Measurements from ENCODE around the gene KRTAP10-9. TPM values are rescaled to one million over a fixed set of nuclear protein-coding genes. Genes with fewer than 3 reads are reported as not detected.
"Not testable (repeated sequence)": the region's sequence is repeated elsewhere in the genome, so short reads cannot be mapped to it uniquely, and the experiment has no call there.

Gene KRTAP10-9
- total RNA-seq, 2 experiments from 2014 or later: not detected

DNA sequence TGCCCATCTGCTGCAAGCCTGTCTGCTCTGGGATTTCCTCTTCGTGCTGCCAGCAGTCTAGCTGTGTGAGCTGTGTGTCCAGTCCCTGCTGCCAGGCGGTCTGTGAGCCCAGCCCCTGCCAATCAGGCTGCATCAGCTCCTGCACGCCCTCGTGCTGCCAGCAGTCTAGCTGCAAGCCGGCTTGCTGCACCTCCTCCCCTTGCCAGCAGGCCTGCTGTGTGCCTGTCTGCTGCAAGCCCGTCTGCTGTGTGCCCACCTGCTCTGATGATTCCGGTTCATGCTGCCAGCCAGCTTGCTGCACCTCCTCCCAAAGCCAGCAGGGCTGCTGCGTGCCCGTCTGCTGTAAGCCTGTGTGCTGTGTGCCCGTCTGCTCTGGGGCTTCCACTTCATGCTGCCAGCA lies 25.8 kb upstream of the KRTAP10-9 start:
- H3K36me3 Mint-ChIP-seq (ENCODE audit: low read depth); DNase-seq; POLR2A ChIA-PET; H3K4me1 Mint-ChIP-seq; H3K27ac Mint-ChIP-seq; H3K4me3 Mint-ChIP-seq: not testable (repeated sequence)
- Mint-ChIP-seq H3K9me3 (peaks cover 11% of the 10 kb centered on the region), H3K27me3 (peaks cover 16% of the 10 kb centered on the region)
- CTCF ChIA-PET: interaction anchor here (0.5 to 0.6 kb wide), 2 partner anchors 14 to 57 kb away, joined by 3 to 5 read pairs; no protein-coding TSS in a partner anchor

DNA sequence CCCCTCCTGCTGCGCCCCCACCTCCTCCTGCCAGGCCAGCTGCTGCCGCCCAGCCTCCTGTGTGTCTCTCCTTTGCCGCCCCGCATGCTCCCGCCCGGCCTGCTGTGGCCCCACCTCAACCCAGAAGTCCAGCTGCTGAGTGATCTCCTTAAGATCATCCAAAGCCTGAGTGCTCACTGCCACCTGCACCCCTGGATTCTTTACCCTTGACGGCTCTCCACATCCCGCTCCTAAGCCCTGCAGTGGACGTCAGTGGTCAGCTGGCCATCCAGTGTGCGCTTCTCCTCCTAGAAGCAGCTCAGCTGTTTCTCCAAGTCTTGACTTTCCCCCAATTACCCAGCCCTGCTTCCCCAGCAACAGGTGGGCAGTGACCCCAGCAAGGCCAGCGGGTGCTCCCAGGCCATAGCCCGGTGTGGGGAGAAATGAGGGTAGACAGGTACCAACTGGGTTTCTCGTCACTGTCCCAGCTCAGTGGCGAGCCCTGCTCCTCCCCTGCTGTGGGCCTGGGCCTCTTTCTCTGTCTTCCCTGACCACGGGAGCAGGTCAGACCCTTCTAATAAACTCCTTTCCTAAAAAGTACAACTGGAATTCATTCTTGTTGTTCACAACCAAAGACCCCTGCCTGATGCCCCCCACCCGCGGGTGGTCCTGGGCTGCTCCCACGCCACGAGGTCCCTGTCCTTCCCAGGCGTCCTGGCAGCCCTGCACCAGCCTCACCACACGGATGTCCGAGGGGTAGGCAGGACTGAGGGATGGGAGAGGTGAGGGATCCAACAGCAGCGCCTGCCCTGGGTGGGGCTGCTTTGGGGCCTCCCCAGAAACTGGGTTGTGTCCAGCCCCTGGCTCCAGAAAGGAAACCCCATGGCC lies 25.1 kb upstream of the KRTAP10-9 start:
- no peak for DNase-seq
- CTCF ChIA-PET: interaction anchor here (0.5 to 0.6 kb wide), 2 partner anchors 13 to 57 kb away, joined by 3 to 5 read pairs; no protein-coding TSS in a partner anchor
- Mint-ChIP-seq H3K9me3 (peaks cover 11% of the 10 kb centered on the region), H3K36me3 (ENCODE audit: low read depth) (no peaks in the 10 kb centered on the region), H3K4me3 (no peak overlapping the region), H3K4me1 (no peaks in the 10 kb centered on the region), H3K27me3 (peaks cover 17% of the 10 kb centered on the region), H3K27ac (no peak overlapping the region)
- POLR2A ChIA-PET: no interaction called here

DNA sequence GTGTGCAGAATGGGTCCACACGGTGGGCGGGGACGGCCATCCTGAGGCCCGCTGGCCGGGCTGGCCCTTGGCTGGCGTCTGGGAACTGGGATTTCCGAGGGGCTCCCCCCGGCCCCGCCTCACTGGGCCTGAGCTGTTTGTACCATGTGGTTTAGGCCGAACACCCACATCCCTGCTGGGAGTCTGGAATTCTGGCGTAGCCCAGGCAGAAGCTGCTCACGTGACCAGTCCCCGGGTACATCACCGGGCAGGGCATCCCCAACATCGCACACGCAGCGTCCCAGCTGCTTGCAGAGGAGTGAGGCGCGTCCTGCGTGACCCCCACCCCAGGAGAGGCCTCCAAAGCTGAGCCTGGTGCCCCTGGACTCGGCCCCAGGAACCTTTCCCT lies 24.4 kb upstream of the KRTAP10-9 start:
- H3K4me3 Mint-ChIP-seq: no peak overlapping the region

DNA sequence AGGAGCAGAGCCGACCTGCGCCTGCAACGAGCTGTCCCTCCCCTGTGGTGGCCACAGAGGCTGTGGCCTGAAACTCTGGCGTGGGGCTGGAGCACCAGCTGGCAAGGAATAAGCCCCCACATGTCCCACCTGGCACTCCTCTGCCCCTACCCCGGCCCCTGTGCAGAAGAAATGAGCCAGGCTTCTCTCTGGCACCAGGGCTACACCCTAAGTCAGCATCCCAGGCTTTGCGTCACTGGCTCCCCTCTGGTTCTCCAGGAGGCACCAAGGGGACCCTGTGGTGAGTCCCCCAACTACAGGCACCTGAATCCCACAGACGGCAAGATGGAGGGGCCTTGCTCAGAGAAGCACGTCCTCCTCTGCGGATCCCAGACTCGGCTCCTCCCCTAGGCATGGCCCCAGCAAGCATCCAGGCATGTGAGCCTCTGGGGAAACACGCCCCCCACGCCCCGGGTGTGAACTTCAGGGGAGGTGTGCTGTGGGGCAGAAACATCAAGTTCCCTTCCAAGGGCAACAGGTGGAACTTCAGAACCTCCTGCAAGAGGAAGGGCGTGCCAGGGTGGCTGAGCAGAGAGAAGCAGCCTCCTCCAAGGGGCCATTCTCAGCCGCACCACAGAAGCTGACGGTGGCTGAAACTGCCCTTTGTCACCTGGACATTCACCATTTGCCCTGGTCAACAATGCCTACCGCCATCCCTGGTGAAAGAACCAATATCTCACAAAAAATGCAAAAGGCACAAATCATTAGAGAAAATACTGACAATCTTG lies 23.6 kb upstream of the KRTAP10-9 start:
- peaks cover 11% of the 10 kb centered on the region for H3K9me3 Mint-ChIP-seq
- no peaks in the 10 kb centered on the region for H3K4me1 Mint-ChIP-seq
- H3K27ac Mint-ChIP-seq: no peak overlapping the region
- no peak for DNase-seq
- POLR2A ChIA-PET: no interaction called here
- H3K4me3 Mint-ChIP-seq: no peak overlapping the region
- H3K36me3 Mint-ChIP-seq (ENCODE audit: low read depth): no peaks in the 10 kb centered on the region
- H3K27me3 Mint-ChIP-seq: peaks cover 19% of the 10 kb centered on the region
- CTCF ChIA-PET: no interaction called here

More for the DNA sequence above, 24.4 kb upstream of the KRTAP10-9 start:
- Mint-ChIP-seq H3K9me3 (peaks cover 11% of the 10 kb centered on the region), H3K27ac (no peak overlapping the region), H3K4me1 (no peaks in the 10 kb centered on the region), H3K27me3 (peaks cover 17% of the 10 kb centered on the region), H3K36me3 (ENCODE audit: low read depth) (no peaks in the 10 kb centered on the region)
- DNase-seq: no peak
- POLR2A ChIA-PET: no interaction called here
- CTCF ChIA-PET: no interaction called here

DNA sequence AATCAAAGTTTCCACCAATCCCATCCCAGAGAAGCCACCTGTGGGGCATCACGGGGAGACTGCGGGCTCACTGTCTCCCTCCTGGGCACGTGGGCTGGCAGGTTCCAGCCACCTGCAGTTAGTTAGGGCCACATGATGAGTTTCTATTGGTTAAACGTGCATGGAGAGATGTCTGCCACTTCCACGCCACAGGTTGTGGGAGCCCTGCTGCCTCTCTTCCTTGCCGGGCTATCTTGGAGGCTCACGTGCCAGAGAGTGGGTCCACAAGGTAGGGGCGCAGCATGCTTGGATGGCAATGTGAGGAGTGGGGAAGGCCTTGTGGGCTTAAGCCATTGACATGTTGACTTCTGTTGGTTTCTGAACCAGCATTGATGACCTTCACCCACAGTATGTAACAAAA lies 23.0 kb upstream of the KRTAP10-9 start:
- H3K27me3 Mint-ChIP-seq: peaks cover 16% of the 10 kb centered on the region
- no peak overlapping the region for H3K27ac Mint-ChIP-seq
- no peaks in the 10 kb centered on the region for H3K36me3 Mint-ChIP-seq (ENCODE audit: low read depth)
- H3K4me3 Mint-ChIP-seq: no peak overlapping the region
- H3K4me1 Mint-ChIP-seq: no peaks in the 10 kb centered on the region
- no peak for DNase-seq
- ChIA-PET CTCF (no interaction called here), POLR2A (no interaction called here)
- H3K9me3 Mint-ChIP-seq: peaks cover 8% of the 10 kb centered on the region

DNA sequence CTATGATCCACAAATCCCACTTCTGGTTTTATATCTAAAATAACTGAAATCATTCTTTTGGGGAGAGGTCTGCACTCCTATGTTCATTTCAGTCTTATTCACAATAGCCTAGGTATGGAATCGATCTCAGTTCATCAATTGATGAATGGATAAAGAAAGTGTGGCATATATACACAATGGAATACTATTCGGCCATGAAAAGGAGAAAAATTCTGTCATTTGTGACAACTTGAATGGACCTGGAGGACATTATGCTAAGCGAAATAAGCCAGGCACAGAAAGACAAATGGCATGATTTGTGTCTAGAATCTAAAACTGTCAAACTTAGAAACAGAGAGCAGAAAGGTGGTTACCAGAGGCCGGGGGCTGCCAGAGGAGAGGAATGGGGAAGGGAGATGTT lies 20.4 kb upstream of the KRTAP10-9 start:
- peaks cover 17% of the 10 kb centered on the region for H3K27me3 Mint-ChIP-seq
- no peak overlapping the region for H3K27ac Mint-ChIP-seq
- no peak overlapping the region for H3K4me3 Mint-ChIP-seq
- no peaks in the 10 kb centered on the region for H3K4me1 Mint-ChIP-seq
- peaks cover 30% of the 10 kb centered on the region for H3K9me3 Mint-ChIP-seq
- DNase-seq: no peak
- H3K36me3 Mint-ChIP-seq (ENCODE audit: low read depth): peaks cover 3% of the 10 kb centered on the region
- POLR2A ChIA-PET: no interaction called here
- CTCF ChIA-PET: no interaction called here

DNA sequence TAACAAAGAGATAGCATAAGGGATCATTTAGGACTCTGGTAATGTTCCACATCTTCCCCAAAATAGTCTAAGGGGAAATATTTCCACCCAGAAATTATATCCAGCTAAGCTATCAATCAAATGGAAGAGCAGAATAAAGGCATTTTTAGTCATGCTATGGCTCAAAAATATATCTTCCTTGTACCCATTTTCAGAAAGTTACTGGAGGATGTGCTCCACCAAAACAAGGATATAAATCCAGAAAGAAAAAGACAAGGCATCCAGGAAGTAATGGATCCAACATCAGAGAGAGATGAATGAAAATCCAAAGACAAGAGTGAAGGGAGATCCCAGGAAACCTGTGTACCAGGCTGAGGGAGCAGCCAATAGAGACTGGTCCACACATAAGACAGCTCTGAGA lies 17.7 kb upstream of the KRTAP10-9 start:
- H3K9me3 Mint-ChIP-seq: peaks cover 30% of the 10 kb centered on the region
- ChIA-PET POLR2A (no interaction called here), CTCF (interaction anchor here (1.0 kb wide), 1 partner anchor 18 kb away, joined by 3 read pairs; the partner anchor contains the start of gene KRTAP10-9)
- H3K4me3 Mint-ChIP-seq: no peak overlapping the region
- no peak for DNase-seq
- peaks cover 17% of the 10 kb centered on the region for H3K27me3 Mint-ChIP-seq
- no peaks in the 10 kb centered on the region for H3K4me1 Mint-ChIP-seq
- no peak overlapping the region for H3K27ac Mint-ChIP-seq
- H3K36me3 Mint-ChIP-seq (ENCODE audit: low read depth): peaks cover 4% of the 10 kb centered on the region

DNA sequence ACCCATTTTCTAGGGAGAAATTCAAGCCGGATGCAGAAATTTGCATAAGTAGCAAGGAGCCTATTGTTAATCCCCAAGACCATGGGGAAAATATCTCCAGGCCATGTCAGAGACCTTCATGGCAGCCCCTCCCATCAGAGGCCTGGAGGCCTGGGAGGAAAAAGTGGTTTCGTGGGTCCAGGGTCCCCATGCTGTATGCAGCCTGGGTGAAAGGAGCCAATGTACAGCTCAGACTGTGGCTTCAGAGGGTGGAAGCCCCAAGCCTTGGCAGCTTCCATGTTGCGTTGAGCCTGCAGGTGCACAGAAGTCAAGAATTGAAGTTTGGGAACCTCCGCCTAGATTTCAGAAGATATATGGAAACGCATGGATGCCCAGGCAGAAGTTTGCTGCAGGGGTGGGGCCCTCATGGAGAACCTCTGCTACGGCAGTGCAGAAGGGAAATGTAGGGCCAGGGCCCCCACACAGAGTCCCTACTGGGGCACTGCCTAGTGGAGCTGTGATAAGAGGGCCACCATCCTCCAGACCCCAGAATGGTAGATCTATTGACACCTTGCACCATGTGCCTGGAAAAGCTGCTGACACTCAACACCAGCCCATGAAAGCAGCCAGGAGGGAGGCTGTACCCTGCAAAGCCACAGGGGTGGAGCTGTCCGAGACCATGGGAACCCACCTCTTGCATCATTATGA lies 16.6 kb upstream of the KRTAP10-9 start:
- H3K36me3 Mint-ChIP-seq (ENCODE audit: low read depth); DNase-seq; CTCF ChIA-PET; POLR2A ChIA-PET; H3K4me1 Mint-ChIP-seq; H3K4me3 Mint-ChIP-seq; H3K27ac Mint-ChIP-seq: not testable (repeated sequence)
- peaks cover 11% of the 10 kb centered on the region for H3K27me3 Mint-ChIP-seq
- peaks cover 23% of the 10 kb centered on the region for H3K9me3 Mint-ChIP-seq

DNA sequence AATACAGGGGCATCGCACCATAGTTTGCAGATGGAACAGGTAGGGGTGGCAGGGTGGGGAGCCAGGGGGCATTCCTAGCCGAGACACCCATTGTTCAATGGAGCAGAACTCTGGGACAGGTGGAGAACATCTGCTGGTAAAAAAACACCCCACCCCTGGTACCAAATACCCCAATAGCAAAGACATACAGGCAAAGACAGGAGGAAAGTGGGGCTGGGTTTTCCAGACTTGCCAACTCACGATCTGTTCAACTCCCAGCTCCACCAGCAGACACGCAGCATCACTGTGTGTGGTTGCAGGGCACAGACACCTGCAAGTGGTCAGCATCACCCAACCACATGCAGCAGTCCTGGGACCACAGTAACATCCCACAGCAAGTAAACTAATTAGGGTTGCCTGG lies 15.3 kb upstream of the KRTAP10-9 start:
- peaks cover 6% of the 10 kb centered on the region for H3K27me3 Mint-ChIP-seq
- peaks cover 23% of the 10 kb centered on the region for H3K9me3 Mint-ChIP-seq
- no peak overlapping the region for H3K4me3 Mint-ChIP-seq
- no peak overlapping the region for H3K27ac Mint-ChIP-seq
- peaks cover 4% of the 10 kb centered on the region for H3K36me3 Mint-ChIP-seq (ENCODE audit: low read depth)
- ChIA-PET POLR2A (no interaction called here), CTCF (no interaction called here)
- DNase-seq: no peak
- peaks cover 5% of the 10 kb centered on the region for H3K4me1 Mint-ChIP-seq

DNA sequence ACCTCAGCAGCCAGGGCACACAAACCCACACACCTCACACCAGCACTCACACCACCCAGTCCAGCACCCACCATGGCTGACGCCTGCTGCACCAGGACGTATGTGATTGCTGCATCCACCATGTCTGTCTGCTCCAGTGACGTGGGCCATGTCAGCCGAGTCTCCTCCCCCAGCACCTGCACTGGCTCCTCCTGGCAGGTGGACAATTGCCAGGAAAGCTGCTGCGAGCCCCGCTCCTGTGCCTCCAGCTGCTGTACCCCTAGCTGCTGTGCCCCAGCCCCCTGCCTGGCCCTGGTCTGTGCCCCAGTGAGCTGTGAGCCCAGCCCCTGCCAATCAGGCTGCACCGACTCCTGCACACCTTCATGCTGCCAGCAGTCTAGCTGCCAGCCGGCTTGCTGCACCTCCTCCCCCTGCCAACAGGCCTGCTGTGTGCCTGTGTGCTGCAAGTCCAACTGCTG lies 14.8 kb upstream of the KRTAP10-9 start, which contains the start of gene KRTAP10-8:
Gene KRTAP10-8, plus strand, starts transcription at position 51 of the 458 bp plus-strand sequence. Its CDS starts 22 bp downstream, at position 73.
- ChIA-PET CTCF (no interaction called here), POLR2A (no interaction called here)
- H3K27me3 Mint-ChIP-seq: peaks cover 4% of the 10 kb centered on the region
- no peak for DNase-seq
- H3K27ac Mint-ChIP-seq: no peak within 1 kb of the TSS
- peaks cover 5% of the 10 kb centered on the region for H3K4me1 Mint-ChIP-seq
- H3K36me3 Mint-ChIP-seq (ENCODE audit: low read depth): peaks cover 4% of the 10 kb centered on the region
- H3K9me3 Mint-ChIP-seq: peaks cover 23% of the 10 kb centered on the region
- H3K4me3 Mint-ChIP-seq: no peak within 1 kb of the TSS

DNA sequence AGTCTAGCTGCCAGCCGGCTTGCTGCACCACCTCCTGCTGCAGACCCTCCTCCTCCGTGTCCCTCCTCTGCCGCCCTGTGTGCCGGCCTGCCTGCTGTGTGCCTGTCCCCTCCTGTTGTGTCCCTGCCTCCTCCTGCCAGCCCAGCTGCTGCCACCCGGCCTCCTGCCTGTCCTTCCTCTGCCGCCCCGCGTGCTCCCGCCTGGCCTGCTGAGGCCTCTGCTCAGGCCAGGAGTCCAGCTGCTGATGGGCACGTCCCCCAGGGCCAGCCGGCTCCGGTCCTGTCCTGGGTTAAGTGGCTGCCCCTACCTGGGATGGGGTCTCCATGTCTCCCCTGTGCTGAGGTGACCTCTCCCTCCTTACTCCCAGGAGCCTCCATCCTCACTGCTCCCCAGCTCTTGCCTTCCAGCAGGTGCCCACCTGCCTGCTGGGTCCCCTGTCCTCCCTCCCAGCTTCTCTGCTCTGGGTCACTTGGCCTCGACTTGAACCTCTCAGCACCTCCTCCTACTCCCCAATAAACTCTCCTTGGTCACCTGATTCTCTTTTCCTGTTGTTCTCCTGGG lies 14.1 kb upstream of the KRTAP10-9 start:
- no peak overlapping the region for H3K27ac Mint-ChIP-seq
- peaks cover 6% of the 10 kb centered on the region for H3K4me1 Mint-ChIP-seq
- peaks cover 4% of the 10 kb centered on the region for H3K36me3 Mint-ChIP-seq (ENCODE audit: low read depth)
- no peak for DNase-seq
- ChIA-PET POLR2A (no interaction called here), CTCF (no interaction called here)
- peaks cover 24% of the 10 kb centered on the region for H3K9me3 Mint-ChIP-seq
- H3K4me3 Mint-ChIP-seq: no peak overlapping the region
- peaks cover 3% of the 10 kb centered on the region for H3K27me3 Mint-ChIP-seq

DNA sequence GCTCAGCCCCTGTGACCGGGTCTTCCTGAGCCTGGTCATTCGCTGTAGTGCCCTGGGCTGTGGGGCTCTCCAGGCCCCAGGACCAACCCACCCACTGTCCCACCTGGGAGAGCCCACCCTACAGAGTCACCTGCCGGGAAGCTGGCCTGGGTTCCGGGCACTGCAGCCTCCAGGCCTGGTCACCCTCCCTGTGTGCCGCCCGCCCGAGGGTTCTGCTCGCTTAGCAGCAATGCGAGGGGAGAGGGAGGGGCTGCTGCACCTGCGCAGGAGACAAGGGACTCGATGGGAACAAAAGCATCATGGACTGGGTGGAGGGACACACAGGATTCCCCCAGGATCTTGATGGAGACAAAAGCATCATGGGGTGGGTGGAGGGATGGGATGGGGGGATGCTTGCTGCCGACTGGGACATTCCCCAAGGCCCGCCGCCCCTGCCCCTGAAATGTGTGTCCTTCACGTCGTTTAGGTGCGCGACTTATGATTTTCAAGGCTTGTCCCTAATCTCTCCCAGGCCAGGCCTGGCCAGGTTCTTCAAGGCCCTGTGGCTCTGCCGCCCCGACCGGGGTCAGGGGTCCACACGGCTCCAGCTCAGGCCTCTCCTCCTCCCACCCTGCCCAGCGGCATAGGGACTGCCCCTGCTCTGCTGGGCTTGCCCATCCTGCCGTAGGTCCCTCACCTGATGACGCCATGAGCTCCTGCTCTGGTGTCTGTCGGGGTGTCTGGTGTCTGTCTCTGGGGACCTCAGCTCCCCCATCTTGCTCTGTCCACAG lies 13.3 kb upstream of the KRTAP10-9 start:
- peaks cover 1% of the 10 kb centered on the region for H3K27me3 Mint-ChIP-seq
- H3K9me3 Mint-ChIP-seq: peaks cover 31% of the 10 kb centered on the region
- H3K36me3 Mint-ChIP-seq (ENCODE audit: low read depth): peaks cover 9% of the 10 kb centered on the region
- H3K4me3 Mint-ChIP-seq: no peak overlapping the region
- no peak for DNase-seq
- H3K27ac Mint-ChIP-seq: no peak overlapping the region
- ChIA-PET POLR2A (no interaction called here), CTCF (no interaction called here)
- H3K4me1 Mint-ChIP-seq: peaks cover 14% of the 10 kb centered on the region

Data from activated CD4-positive, alpha-beta T cell treated with anti-CD3 and anti-CD28 coated beads, Interleukin-2, amount 10 ng/mL, durations not matched to agents 7 days and 5 days (primary cell).